ENCODE measurements around the gene DCP1A. TPM values are rescaled to one million over a fixed set of nuclear protein-coding genes. Genes with fewer than 3 reads are reported as not detected.

The DCP1A gene
- total and polyA plus RNA-seq, 9 donors: 11.5 to 34.1 (median 25.1) TPM

DNA sequence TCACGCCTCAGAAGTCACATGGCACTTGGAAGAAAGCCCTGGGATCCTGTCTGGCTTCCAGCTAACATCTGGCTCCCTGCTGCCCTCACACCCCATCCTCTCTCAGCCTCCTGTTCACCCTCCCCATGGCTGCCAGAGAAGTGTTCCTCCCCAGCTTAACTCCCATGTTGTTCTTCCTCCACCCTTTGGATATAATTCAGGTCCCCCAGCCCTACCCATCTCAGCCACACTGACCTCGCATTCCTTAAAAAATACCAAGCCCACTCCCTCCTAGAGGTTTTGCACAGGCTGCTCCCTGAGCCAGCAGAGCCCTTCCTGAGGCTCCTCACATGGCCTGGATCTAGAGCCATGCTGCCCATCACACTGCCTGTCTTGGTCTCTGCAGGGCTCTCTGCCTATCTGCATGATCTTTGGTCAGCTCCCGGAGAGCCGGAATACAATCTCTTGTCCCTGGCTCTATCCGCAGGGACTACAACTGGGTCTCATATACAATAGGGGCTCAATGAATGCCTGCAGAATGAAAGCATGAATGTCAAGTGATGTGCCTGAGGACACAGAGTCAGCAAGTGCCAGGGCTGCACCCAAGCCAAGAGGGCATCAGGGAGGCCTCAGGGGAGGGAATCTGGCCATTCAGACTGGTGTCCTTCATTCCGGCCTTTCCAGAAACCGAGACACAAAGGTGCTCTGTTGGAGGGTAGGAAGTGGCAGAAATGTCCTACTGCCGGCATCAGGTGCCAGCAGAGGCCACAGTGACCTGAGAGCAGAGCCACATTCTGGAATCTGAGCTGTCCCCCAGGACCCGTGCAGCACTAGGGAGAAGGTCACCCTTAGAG, 87.7 kb downstream of the DCP1A start:
- Histone ChIP-seq H3K4me3 (no peak overlapping the region), H3K27me3 (no peaks in the 10 kb centered on the region), H3K4me1 (ENCODE audit: insufficient read depth) (no peaks in the 10 kb centered on the region), H3K36me3 (no peaks in the 10 kb centered on the region), H3K27ac (no peak overlapping the region), H3K9me3 (no peaks in the 10 kb centered on the region)
- DNase-seq: no peak
- TF ChIP-seq POLR2A (IDR thresholded peaks at IDR 0.05) (no peak), EP300 (IDR thresholded peaks at IDR 0.05) (no peak)
- TF ChIP-seq, protein P1, sequence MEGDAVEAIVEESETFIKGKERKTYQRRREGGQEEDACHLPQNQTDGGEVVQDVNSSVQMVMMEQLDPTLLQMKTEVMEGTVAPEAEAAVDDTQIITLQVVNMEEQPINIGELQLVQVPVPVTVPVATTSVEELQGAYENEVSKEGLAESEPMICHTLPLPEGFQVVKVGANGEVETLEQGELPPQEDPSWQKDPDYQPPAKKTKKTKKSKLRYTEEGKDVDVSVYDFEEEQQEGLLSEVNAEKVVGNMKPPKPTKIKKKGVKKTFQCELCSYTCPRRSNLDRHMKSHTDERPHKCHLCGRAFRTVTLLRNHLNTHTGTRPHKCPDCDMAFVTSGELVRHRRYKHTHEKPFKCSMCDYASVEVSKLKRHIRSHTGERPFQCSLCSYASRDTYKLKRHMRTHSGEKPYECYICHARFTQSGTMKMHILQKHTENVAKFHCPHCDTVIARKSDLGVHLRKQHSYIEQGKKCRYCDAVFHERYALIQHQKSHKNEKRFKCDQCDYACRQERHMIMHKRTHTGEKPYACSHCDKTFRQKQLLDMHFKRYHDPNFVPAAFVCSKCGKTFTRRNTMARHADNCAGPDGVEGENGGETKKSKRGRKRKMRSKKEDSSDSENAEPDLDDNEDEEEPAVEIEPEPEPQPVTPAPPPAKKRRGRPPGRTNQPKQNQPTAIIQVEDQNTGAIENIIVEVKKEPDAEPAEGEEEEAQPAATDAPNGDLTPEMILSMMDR (IDR thresholded peaks at IDR 0.05): no peak
- WGBS, 3 donors: 59 to 66% (median 60%) methylated on average over 9 of the region's 9 CpGs
- intact Hi-C loops (cut with DNase I): no loop called here

DNA sequence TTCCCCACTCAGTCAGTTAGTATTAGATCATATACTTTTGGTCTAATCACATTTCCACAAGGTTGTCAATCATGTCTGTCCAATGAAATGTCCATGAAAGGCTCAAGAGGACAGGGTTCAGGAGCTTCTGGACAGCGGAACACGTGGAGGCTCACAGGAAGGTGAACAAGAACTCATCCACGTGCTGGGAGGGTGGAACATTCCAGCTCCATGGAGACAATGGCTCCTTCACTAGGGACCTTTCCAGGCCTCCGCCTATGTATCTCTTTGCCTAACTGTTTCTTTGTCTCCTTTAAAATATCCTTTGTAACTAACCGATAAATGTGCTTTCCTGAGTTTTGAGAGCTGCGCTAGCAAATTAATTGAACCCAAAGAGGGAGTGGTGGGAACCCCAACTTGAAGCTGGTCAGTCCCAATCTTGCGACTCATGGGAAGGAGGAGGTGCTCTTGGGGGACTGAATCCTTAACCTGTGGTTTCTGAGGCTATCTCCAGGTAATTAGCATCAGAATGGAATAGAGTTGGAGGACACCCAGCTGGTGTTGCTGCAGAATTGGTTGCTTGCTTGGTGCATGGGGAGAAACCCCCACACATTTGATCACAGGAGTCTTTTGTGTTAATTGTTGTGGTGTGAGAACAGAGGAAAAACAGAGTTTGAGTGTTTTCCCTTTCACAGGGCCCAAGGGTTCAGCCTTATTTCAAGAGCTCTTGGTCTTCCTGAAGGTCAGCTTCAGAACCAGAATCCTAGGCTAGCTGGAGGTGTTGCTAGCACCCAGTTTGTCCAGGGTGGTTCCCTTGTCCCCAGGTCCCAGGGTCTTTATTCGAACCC, 88.5 kb downstream of the DCP1A start:
- H3K4me1 ChIP-seq (ENCODE audit: insufficient read depth): peaks cover 3% of the 10 kb centered on the region
- H3K4me3 ChIP-seq: no peak overlapping the region
- no peak overlapping the region for H3K27ac ChIP-seq
- no peak for DNase-seq
- H3K9me3 ChIP-seq: no peaks in the 10 kb centered on the region
- no peaks in the 10 kb centered on the region for H3K27me3 ChIP-seq
- H3K36me3 ChIP-seq: no peaks in the 10 kb centered on the region
- WGBS, 3 donors: 80 to 85% (median 82%) methylated on average over 8 of the region's 8 CpGs
- intact Hi-C loops (cut with DNase I): no loop called here
- no peak for TF ChIP-seq POLR2A (IDR thresholded peaks at IDR 0.05)
- TF ChIP-seq, protein P1 (IDR thresholded peaks at IDR 0.05): no peak
- TF ChIP-seq EP300 (IDR thresholded peaks at IDR 0.05): no peak

DNA sequence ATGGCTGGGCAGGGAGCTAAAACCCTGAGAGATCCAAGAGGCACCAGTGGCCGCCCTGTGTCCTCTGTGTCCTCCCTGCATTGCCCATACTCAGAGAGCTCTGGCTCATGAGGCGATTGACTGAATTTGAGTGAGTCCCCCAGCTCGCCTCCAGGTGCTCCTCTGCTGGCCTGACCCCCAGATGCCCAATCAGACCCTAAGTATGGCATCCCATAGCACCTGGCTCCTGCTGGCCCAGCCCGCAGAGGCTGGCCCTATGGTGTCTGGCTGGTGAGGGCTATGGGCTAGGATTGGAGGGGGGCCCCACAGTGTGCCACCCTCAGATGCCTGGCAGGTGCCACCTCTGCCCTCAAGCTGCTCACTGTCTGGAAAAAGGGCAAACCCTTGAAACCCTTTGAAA, 89.9 kb downstream of the DCP1A start:
- DNase-seq: no peak
- intact Hi-C loops (cut with DNase I): no loop called here
- Histone ChIP-seq H3K36me3 (no peaks in the 10 kb centered on the region), H3K27ac (no peak overlapping the region), H3K4me1 (ENCODE audit: insufficient read depth) (peaks cover 7% of the 10 kb centered on the region), H3K4me3 (no peak overlapping the region), H3K27me3 (no peaks in the 10 kb centered on the region), H3K9me3 (no peaks in the 10 kb centered on the region)
- TF ChIP-seq, protein P1 (IDR thresholded peaks at IDR 0.05): no peak
- TF ChIP-seq POLR2A (IDR thresholded peaks at IDR 0.05) (no peak), EP300 (IDR thresholded peaks at IDR 0.05) (no peak)
- 97 to 98% (median 97%) methylated on average over 3 to 4 of the region's 4 CpGs for WGBS, 3 donors

DNA sequence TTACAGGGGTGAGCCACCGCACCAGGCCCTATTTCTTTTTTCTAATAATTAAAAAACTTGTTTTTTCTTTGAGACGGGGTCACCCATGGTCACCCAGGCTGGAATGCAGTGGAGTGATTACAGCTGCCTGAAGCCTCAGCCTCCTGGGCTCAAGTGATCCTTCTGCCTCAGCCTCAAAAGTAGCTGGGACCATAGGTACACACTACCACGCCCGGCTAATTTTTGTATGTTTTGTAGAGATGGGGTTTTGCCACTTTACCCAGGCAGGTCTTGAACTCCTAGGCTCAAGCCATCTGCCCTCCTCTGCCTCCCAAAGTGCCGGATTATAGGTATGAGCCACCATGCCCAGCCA, 90.7 kb downstream of the DCP1A start:
- H3K4me3 ChIP-seq: no peak overlapping the region
- DNase-seq: no peak
- no peaks in the 10 kb centered on the region for H3K27me3 ChIP-seq
- no peaks in the 10 kb centered on the region for H3K9me3 ChIP-seq
- 78 to 84% (median 79%) methylated on average over 5 of the region's 5 CpGs for WGBS, 3 donors
- H3K27ac ChIP-seq: peak overlapping the region in 1 of 2 donors; percentile 82
- H3K4me1 ChIP-seq (ENCODE audit: insufficient read depth): peaks cover 7% of the 10 kb centered on the region
- no peaks in the 10 kb centered on the region for H3K36me3 ChIP-seq
- no peak for TF ChIP-seq POLR2A (IDR thresholded peaks at IDR 0.05)
- TF ChIP-seq, protein P1 (IDR thresholded peaks at IDR 0.05): no peak
- no peak for TF ChIP-seq EP300 (IDR thresholded peaks at IDR 0.05)
- intact Hi-C loops (cut with DNase I): no loop called here

Data from ovary (tissue), 9 donors.